Cardiac fibroblast (primary cell): ENCODE data around the gene MLF1.

ENCODE experiments used
- DNase-seq, 2 donors: peaks; one replicate each; pipeline versions ENCODE4 v3.0.0 to v3.0.0-alpha.2; 2010; ENCODE audit warnings: low read depth in 2 of 2
- H3K4me3 ChIP-seq, 2 donors: replicated peaks in 1 of 2; 1 replicate in 1 of 2; 2 replicates in 1 of 2; pipeline ENCODE4 v1.5.1; 2011; ENCODE audit warnings: low read depth in 2 of 2, low read length in 2 of 2, mild to moderate bottlenecking in 2 of 2, moderate library complexity in 1 of 2
- TF ChIP-seq, protein P1 (sequence below): IDR thresholded peaks from one replicate; pipeline ENCODE4 v1.5.1; 2011; ENCODE audit warnings: low read depth, mild to moderate bottlenecking, low read length, inconsistent platforms

The MLF1 gene

DNA sequence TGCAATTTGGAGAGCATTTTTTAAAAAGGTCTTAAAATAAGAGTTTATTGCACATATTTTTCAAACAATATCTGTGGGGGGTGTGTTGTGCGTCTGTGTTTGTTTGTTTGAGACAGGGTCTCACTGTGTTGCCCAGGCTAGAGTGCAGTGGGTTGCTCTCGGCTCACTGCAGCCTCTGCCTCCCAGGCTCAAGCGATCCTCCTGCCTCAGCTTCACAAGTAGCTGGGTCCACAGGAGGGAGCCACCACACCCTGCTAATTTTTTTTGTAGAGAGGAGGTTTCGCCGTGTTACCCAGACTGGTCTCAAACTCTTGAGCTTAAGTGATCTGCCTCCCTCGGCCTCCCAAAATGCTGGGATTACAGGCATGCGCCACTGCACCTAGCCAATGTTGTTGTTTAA lies 2.7 kb downstream of the MLF1 start:
- peak in 1 of 2 donors; percentile 5 for DNase-seq
- TF ChIP-seq, protein P1, sequence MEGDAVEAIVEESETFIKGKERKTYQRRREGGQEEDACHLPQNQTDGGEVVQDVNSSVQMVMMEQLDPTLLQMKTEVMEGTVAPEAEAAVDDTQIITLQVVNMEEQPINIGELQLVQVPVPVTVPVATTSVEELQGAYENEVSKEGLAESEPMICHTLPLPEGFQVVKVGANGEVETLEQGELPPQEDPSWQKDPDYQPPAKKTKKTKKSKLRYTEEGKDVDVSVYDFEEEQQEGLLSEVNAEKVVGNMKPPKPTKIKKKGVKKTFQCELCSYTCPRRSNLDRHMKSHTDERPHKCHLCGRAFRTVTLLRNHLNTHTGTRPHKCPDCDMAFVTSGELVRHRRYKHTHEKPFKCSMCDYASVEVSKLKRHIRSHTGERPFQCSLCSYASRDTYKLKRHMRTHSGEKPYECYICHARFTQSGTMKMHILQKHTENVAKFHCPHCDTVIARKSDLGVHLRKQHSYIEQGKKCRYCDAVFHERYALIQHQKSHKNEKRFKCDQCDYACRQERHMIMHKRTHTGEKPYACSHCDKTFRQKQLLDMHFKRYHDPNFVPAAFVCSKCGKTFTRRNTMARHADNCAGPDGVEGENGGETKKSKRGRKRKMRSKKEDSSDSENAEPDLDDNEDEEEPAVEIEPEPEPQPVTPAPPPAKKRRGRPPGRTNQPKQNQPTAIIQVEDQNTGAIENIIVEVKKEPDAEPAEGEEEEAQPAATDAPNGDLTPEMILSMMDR, result no peak
- H3K4me3 ChIP-seq, result no peak overlapping the region

DNA sequence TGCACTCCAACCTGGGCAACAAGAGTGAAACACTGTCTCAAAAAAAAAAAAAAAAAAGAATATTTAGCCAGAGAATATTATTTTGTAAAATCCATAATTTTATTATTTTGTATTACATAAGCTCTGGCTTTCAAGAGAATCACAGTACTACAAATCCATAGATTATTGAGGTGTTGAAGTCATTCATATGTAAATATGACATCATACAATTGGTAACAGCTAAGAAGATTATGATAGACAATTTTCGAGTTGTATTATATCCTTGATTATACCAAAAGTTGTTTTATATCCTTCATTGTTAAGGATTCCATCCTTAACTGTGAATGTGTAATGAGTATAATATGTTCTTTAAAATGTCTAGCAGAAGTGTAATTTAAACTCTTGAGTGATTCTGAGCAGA lies 3.7 kb downstream of the MLF1 start:
- no peak overlapping the region for H3K4me3 ChIP-seq
- TF ChIP-seq, protein P1, result no peak
- DNase-seq, result no peak

DNA sequence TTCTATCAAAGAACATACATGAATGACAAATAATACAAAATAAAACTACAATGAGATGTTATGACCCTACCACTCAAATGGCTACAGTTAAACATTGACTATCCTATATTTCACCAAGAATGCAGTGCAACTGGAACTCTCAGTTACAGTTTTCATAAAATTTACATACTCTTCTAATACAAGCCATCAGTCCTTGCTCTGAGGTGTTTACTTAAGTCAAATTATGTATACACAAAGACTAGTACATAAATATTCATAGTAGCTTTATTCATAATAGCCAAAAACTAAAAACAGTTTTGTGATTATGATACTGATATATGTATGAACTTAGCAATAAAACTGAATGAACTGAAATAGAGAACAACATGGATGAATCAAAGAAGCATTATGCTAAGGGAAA lies 19.2 kb downstream of the MLF1 start:
- no peak for DNase-seq
- H3K4me3 ChIP-seq, result no peak overlapping the region
- TF ChIP-seq, protein P1, result no peak

DNA sequence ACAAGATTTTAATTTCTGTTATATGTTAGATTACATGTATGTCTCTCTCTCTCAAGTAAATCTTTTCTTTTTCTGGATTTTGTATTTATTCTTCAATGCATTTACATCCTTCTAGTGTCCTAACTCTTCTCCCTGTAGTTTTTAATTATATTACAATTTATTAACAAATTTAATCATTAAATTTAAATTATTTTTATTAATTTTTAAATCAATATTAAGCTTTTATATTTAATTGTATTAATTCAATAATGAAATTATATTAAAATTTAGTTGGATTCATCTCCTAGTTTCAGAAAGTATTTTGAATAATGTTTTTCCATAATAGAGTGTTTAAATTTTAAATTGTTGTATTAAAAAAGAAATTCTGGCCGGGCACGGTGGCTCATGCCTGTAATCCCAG lies 29.8 kb downstream of the MLF1 start:
- no peak overlapping the region for H3K4me3 ChIP-seq
- TF ChIP-seq, protein P1, result no peak
- DNase-seq, result no peak

DNA sequence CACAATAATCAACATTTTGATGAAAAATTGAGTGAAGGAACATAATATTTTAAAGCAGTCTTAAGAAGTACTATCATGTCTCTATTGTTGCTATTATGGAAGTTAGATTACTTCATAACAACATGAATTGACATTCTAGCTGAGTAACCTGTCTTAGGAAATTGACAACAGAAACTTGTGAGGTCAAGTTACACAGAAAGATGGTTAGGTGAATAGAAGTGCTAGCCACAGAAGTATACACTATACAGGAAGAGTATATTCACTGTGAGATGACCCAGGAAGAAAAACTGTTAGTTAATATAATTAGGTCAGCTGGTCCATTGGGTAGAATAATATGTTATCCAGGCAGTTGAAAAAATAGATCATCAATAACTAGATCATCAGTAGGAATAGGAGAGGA lies 31.2 kb downstream of the MLF1 start:
- no peak overlapping the region for H3K4me3 ChIP-seq
- TF ChIP-seq, protein P1, result no peak
- DNase-seq, result no peak

DNA sequence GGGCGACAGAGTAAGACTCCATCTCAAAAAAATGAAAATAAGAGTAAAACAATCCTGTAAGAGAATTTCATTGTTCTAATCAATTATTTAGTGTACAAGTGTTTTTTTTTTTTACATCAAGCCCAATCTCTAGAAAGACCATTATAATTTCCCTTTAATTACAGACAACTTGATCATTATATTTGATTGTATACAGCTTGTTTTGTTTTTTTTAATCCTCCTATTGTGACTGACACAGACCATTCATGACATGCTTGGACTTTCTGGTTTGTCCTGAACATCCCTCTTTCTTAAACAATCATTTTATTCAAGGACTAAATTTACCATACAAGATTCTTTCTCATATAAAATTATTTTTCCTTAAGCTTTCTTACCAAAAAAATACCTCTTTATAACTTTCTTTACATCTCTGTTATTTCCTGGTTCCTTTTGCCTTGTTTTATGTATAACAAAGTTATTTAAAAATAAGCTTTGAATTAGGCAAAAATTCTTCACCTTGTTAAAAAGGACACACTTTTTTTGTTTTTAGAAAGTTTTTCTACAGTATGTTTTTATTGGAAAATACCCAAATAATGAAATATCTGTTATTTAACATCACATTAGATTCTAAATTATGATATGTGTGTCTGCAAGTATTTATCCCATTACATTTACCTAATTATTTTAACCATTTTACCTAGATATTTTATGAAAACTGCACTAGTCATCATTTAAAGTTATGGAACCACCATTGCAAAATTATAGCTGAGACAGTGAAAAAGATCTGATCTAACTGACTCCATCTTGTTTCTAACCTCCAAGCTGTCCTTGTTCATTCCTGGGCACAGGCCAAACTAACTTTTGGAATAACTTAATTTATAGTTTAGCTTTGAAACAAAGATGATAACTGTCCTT lies 47.2 kb downstream of the MLF1 start:
- TF ChIP-seq, protein P1, result no peak
- DNase-seq, result no peak

More for the DNA sequence above, 47.2 kb downstream of the MLF1 start:
- H3K4me3 ChIP-seq, result no peak overlapping the region
